Raji (cell line): ENCODE data around the gene MAGEA11.

Experiments used
- POLR2A ChIP-seq: IDR thresholded peaks from 2 replicates; pipeline ENCODE4 v1.6.1; 2011; ENCODE audit warnings: low read depth, low read length, control low read depth; ENCODE audit not compliant: insufficient read depth

Gene MAGEA11

GRCh38 chrX:149711545-149712236 lies at the start of gene MAGEA11:
TSS of gene MAGEA11 (plus strand) at chrX:149712060. CDS start at chrX:149713160, 1,100 bp downstream.
- no peak for TF ChIP-seq POLR2A

- no peak for TF ChIP-seq POLR2A
Measured at GRCh38 chrX:149681182-149681581, 30.7 kb upstream of the MAGEA11 start.

DNA sequence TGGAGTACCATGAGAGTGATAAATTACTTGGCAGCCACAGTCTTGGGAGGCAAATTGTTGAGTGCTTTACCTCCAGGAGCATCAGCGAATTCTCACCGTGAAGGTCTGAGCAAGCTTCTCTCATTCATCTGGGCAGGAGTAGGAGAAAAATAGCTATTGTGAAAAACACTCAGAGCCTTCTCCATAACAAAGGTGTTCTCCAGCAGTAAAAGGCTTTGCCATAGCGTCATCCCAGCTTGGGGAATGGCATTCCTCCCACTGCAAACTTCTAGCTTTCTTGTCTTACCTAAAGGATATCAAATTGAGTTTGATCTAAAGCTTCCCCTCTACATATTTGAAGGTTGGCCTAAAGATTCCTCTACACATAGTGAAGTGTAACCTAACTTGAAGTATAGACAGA lies 29.8 kb upstream of the MAGEA11 start:
- no peak for TF ChIP-seq POLR2A

GRCh38 chrX:149682956-149683947 lies 28.6 kb upstream of the MAGEA11 start:
- no peak for TF ChIP-seq POLR2A

GRCh38 chrX:149683966-149684730 lies 27.7 kb upstream of the MAGEA11 start:
- no peak for TF ChIP-seq POLR2A

DNA sequence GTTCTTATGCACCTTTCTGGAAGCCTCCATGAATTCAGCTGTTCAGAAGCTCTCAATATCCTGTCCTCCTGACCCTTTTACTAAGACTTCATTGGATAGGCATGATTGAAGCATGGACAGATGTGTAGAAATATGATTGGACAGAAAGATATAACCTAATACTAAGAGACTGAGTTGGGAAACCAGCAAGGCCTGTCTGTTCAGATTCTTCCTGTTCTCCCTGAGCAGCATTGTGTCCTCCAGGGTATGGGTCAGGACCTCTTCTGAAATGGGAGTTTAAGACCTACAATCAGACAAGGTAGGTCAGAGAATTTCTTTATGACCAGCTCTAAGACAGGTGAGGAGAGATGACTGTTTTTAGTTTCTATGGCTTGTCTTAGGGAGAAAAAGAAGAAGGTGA lies 23.9 kb upstream of the MAGEA11 start:
- TF ChIP-seq POLR2A = no peak

DNA sequence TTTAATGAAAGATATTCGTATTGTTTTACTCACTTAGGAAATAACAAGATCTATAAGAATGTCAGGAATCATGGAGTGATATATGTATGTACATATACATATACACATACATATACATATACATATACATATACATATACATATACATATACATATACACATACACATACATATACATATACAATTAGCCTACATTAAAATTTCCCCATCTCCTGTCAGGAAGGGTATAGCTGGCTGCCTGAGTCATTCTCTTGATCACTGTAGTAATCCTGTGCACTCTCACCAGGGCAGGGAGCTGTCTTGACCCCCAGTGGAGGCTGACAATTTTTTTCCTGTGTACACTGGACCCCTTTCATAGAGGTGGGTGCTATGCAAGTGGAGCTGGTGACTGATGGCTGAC lies 23.3 kb upstream of the MAGEA11 start:
- no peak for TF ChIP-seq POLR2A

- TF ChIP-seq POLR2A = no peak
Measured at GRCh38 chrX:149691794-149692193, 20.1 kb upstream of the MAGEA11 start.

GRCh38 chrX:149699761-149700160 lies 12.1 kb upstream of the MAGEA11 start:
- TF ChIP-seq POLR2A = no peak

- no peak for TF ChIP-seq POLR2A
Measured at GRCh38 chrX:149704664-149705063, 7.2 kb upstream of the MAGEA11 start.

DNA sequence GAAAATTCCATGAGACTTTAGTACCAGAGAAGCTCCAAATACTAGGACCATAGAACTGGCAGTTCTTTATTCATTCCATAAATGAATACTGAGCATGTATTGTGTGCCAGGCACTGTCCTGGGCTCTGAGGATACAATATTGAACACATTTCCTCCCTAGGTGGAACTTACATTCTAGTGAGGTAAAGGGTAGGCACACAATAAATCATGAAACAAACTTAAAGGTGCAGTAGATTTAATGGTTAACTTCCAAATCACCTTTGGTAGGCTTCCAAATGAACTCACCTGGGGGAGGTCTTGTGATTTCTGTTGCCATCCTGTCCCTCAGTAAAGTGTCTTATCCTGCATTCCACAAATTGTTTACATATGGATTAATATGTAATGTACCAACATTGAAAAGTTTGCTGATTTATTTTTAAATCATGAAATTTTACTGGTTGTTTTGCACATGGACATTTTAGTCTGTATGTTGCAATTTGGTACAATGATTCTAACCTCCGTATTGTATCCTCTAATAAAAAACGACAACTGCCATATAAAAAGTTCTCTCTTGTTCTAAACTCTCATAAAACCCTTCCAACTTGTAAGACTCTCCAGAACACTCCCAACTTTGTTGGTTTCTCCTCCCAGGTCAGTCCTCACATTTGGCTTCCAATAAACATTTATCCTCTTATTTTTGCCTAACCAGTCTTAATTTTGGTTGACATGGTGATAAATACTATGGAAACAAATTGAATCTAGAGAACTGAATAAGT lies 4.5 kb upstream of the MAGEA11 start:
- TF ChIP-seq POLR2A = no peak

DNA sequence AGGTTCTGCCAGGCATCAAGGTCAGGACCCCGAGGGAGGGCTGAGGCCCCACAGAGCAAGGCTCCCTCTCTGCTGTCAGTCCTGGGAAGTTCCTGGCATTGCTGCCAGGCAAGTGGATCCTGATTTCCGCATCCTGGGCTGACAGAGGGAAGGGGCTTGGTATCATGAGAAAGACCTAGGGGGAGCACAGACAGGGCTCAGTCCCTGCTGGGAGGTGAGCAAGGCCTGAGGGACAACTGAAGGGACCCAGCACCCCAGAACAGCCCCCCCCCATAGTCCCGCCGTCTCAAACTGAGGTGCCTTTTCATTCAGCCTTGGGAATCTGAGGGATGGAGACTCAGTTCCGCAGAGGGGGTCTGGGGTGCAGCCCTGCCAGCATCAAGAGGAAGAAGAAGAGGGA lies 971 bp downstream of the MAGEA11 start:
- no peak for TF ChIP-seq POLR2A

DNA sequence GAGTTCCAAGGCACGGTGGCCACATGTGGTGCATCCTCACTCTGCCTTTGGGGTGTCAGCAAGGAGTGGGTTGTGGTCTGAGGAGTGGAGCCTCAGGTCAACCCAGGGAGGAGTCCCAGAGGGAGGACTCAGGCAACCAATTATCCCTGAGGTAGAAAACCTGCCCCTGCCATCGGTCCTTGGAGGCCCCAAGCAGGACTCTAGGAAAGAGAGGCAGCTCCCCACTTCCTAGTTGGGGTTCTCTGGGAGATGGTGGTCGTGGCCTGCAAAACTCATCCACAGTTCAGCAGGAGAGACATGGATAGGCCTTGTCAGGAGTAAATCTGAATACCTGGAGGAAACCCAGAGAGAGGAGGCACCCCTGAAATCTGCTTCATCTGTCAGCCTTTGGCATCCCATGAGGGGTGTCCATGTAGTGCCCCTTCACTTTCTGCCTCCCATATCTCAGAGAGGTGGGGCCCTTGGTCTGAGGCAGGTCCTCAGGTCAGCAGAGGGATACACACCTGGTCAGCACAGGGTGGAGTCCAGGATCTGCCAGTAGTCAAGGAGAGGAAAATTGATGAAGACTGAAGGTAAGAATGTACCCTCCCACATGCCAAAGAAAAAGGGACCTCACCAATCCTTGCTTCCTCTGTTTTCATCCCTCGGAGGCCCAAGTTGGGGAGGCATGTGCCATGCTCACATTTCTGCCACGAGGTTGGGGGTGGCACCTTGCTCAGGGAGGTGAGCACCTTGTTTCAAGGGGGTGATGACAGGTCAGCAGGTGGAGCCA lies 1.6 kb downstream of the MAGEA11 start:
- TF ChIP-seq POLR2A = no peak

- TF ChIP-seq POLR2A = no peak
Measured at GRCh38 chrX:149715468-149715867, 3.6 kb downstream of the MAGEA11 start.

GRCh38 chrX:149716632-149717031 lies 4.8 kb downstream of the MAGEA11 start:
- no peak for TF ChIP-seq POLR2A
